NCI-H187 treated with DMSO at 0.1 percent for 48 hours (cell line): ENCODE measurements around the gene SMCR8.
"Not testable (repeated sequence)": the region's sequence is repeated elsewhere in the genome, so short reads cannot be mapped to it uniquely, and the experiment has no call there.

Experiments used
- DNase-seq: peaks from one replicate; lab custom pipeline; 2025; lab: John Stamatoyannopoulos, UW

Gene SMCR8

GRCh38 chr17:18318117-18318516 lies 3.0 kb downstream of the SMCR8 start:
- DNase-seq: no peak

- no peak for DNase-seq
Measured at GRCh38 chr17:18318771-18319450, 3.8 kb downstream of the SMCR8 start.

GRCh38 chr17:18319604-18320256 lies 4.6 kb downstream of the SMCR8 start:
- DNase-seq: no peak

- no peak for DNase-seq
Measured at GRCh38 chr17:18320301-18320700, 5.2 kb downstream of the SMCR8 start.

- no peak for DNase-seq
Measured at GRCh38 chr17:18321309-18321708, 6.2 kb downstream of the SMCR8 start.

- DNase-seq: no peak
Measured at GRCh38 chr17:18322522-18322921, 7.4 kb downstream of the SMCR8 start.

GRCh38 chr17:18323007-18323406 lies 7.9 kb downstream of the SMCR8 start:
- DNase-seq: no peak

GRCh38 chr17:18323507-18324139 lies 8.5 kb downstream of the SMCR8 start:
- DNase-seq: no peak

- DNase-seq: no peak
Measured at GRCh38 chr17:18324140-18325050, 9.3 kb downstream of the SMCR8 start.

- DNase-seq: no peak
Measured at GRCh38 chr17:18326039-18326438, 10.9 kb downstream of the SMCR8 start.

GRCh38 chr17:18326572-18326971 lies 11.5 kb downstream of the SMCR8 start:
- no peak for DNase-seq

- no peak for DNase-seq
Measured at GRCh38 chr17:18327093-18327492, 12.0 kb downstream of the SMCR8 start.

GRCh38 chr17:18327556-18327955 lies 12.5 kb downstream of the SMCR8 start:
- no peak for DNase-seq

- DNase-seq: no peak
Measured at GRCh38 chr17:18328643-18329204, 13.6 kb downstream of the SMCR8 start.

- no peak for DNase-seq
Measured at GRCh38 chr17:18331879-18332278, 16.8 kb downstream of the SMCR8 start.

- no peak for DNase-seq
Measured at GRCh38 chr17:18332909-18333489, 17.9 kb downstream of the SMCR8 start.

GRCh38 chr17:18338158-18338557 lies 23.1 kb downstream of the SMCR8 start:
- not testable (repeated sequence) for DNase-seq

GRCh38 chr17:18339933-18340332 lies 24.8 kb downstream of the SMCR8 start:
- DNase-seq: no peak

GRCh38 chr17:18344021-18344420 lies 28.9 kb downstream of the SMCR8 start:
- no peak for DNase-seq

- no peak for DNase-seq
Measured at GRCh38 chr17:18353541-18353940, 38.4 kb downstream of the SMCR8 start.

GRCh38 chr17:18356624-18357023 lies 41.5 kb downstream of the SMCR8 start:
- no peak for DNase-seq

- DNase-seq: no peak
Measured at GRCh38 chr17:18360518-18360917, 45.4 kb downstream of the SMCR8 start.
